OCI-LY3 (cell line): ENCODE results near the gene PPHLN1.

Experiments used
- EZH2phosphoT487 ChIP-seq: fragments of 200-600 bp; shearing (Covaris generic); IDR thresholded peaks from 2 replicates; pipeline ENCODE4 v1.6.1; 2018; ENCODE audit warnings: antibody characterized with exemption, mixed run types, low read depth
- TF ChIP-seq, protein P1 (sequence below): fragments of 200-600, 300-600 bp; sonication (generic); IDR thresholded peaks from 2 replicates; pipeline ENCODE4 v1.5.1; 2014; ENCODE audit warnings: antibody characterized with exemption, low read length, low read depth

DNA sequence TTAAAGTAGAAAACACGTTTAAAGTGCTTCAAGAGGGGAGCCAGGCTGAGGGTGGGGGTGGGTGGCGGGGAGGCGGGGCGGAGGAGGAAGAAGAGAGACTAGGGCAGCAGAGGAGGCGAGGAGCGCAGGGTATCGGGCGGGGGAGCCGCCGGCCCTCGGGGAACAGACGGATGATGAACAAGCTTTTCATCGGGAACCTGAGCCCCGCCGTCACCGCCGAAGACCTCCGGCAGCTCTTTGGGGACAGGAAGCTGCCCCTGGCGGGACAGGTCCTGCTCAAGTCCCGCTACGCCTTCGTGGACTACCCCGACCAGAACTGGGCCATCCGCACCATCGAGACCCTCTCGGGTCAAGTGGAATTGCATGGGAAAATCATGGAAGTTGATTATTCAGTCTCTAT is 39.2 kb upstream of the PPHLN1 start:
- TF ChIP-seq, protein P1, sequence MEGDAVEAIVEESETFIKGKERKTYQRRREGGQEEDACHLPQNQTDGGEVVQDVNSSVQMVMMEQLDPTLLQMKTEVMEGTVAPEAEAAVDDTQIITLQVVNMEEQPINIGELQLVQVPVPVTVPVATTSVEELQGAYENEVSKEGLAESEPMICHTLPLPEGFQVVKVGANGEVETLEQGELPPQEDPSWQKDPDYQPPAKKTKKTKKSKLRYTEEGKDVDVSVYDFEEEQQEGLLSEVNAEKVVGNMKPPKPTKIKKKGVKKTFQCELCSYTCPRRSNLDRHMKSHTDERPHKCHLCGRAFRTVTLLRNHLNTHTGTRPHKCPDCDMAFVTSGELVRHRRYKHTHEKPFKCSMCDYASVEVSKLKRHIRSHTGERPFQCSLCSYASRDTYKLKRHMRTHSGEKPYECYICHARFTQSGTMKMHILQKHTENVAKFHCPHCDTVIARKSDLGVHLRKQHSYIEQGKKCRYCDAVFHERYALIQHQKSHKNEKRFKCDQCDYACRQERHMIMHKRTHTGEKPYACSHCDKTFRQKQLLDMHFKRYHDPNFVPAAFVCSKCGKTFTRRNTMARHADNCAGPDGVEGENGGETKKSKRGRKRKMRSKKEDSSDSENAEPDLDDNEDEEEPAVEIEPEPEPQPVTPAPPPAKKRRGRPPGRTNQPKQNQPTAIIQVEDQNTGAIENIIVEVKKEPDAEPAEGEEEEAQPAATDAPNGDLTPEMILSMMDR: no peak
- no peak for TF ChIP-seq EZH2phosphoT487
